ENCODE data around the gene HHLA2.

HHLA2 gene

GRCh38 chr3:108396336-108396735 lies 100.0 kb downstream of the HHLA2 start:
- no peak for DNase-seq

GRCh38 chr3:108398510-108398909 lies 102.2 kb downstream of the HHLA2 start:
- no peak for DNase-seq

GRCh38 chr3:108401836-108402235 lies 105.5 kb downstream of the HHLA2 start:
- DNase-seq: no peak

- no peak for DNase-seq
Observed at GRCh38 chr3:108403198-108403597, 106.8 kb downstream of the HHLA2 start.

GRCh38 chr3:108403686-108404345 lies 107.5 kb downstream of the HHLA2 start:
- DNase-seq: no peak

- DNase-seq: no peak
Observed at GRCh38 chr3:108404368-108404767, 108.0 kb downstream of the HHLA2 start.

- DNase-seq: no peak
Observed at GRCh38 chr3:108406063-108406660, 109.8 kb downstream of the HHLA2 start.

GRCh38 chr3:108406661-108407206 lies 110.4 kb downstream of the HHLA2 start:
- peak; percentile 56 for DNase-seq

GRCh38 chr3:108407886-108408285 lies 111.5 kb downstream of the HHLA2 start:
- DNase-seq: no peak

GRCh38 chr3:108408883-108409799 lies 112.8 kb downstream of the HHLA2 start:
- no peak for DNase-seq

- no peak for DNase-seq
Observed at GRCh38 chr3:108409800-108410178, 113.4 kb downstream of the HHLA2 start.

GRCh38 chr3:108410531-108410984 lies 114.2 kb downstream of the HHLA2 start:
- no peak for DNase-seq

GRCh38 chr3:108412121-108412750 lies 115.9 kb downstream of the HHLA2 start:
- no peak for DNase-seq

GRCh38 chr3:108414007-108414406 lies 117.7 kb downstream of the HHLA2 start:
- DNase-seq: no peak

GRCh38 chr3:108415661-108416060 lies 119.3 kb downstream of the HHLA2 start:
- no peak for DNase-seq

- DNase-seq: no peak
Observed at GRCh38 chr3:108416111-108416869, 119.9 kb downstream of the HHLA2 start.

GRCh38 chr3:108420926-108421325 lies 124.6 kb downstream of the HHLA2 start:
- DNase-seq: no peak

Data from NCI-H1417 treated with DMSO at 0.1 percent for 48 hours (cell line).